Measurements from ENCODE around the gene TRIM7. TPM values are rescaled to one million over a fixed set of nuclear protein-coding genes. Genes with fewer than 3 reads are reported as not detected.

Gene TRIM7
- total and polyA plus RNA-seq, 12 donors, result 3.9 to 30.8 (median 6.0) TPM

- Histone ChIP-seq H3K4me1 (peaks cover 23 to 81% (median 72%) of the 10 kb centered on the region in 9 donors), H3K27ac (peak overlapping the region; percentile 93 to 99 (median 98)), H3K9me3 (no peaks in the 10 kb centered on the region), H3K27me3 (no peaks in the 10 kb centered on the region), H3K4me3 (peak overlapping the region; percentile 60 to 94 (median 83)), H3K36me3 (peaks cover 0 to 33% (median 16%) of the 10 kb centered on the region in 9 donors)
- intact Hi-C loops (cut with DNase I), result loop anchor here in 3 of 10 donors (1.0 to 10.0 kb wide), 4 partner anchors 54 to 431 kb away; no protein-coding TSS in a partner anchor
- DNase-seq (no peak), ATAC-seq (no peak)
- no peak for TF ChIP-seq CTCF (IDR thresholded peaks at IDR 0.05)
- WGBS, 2 donors, result 25 to 28% methylated on average over 34 of the region's 34 CpGs
Measured at GRCh38 chr5:181245427-181246275, 40.7 kb upstream of the TRIM7 start.

GRCh38 chr5:181243564-181244343 lies 38.8 kb upstream of the TRIM7 start, which contains the start of gene RACK1:
TSS of gene RACK1 (minus strand) at chr5:181243906. CDS start at chr5:181243800, 106 bp downstream.
- DNase-seq (peak; percentile 85 to 93), ATAC-seq (peak; percentile 61 to 76 (median 70))
- H3K4me1 ChIP-seq, result peaks cover 23 to 77% (median 59%) of the 10 kb centered on the region in 9 donors
- peak within 1 kb of the TSS; percentile 66 to 99 (median 96) for H3K27ac ChIP-seq
- 0% methylated on average over 50 of the region's 50 CpGs for WGBS, 2 donors
- no peaks in the 10 kb centered on the region for H3K27me3 ChIP-seq
- peaks cover 0 to 41% (median 35%) of the 10 kb centered on the region in 9 donors for H3K36me3 ChIP-seq
- no peak for TF ChIP-seq CTCF (IDR thresholded peaks at IDR 0.05)
- H3K4me3 ChIP-seq, result peak within 1 kb of the TSS; percentile 76 to 94 (median 80)
- no peaks in the 10 kb centered on the region for H3K9me3 ChIP-seq
- intact Hi-C loops (cut with DNase I), result loop anchor here in 5 of 10 donors (1.0 to 10.0 kb wide), 4 partner anchors 19 to 429 kb away; partner anchors contain the start of gene TRIM41 (in 4 of the 5)

- ATAC-seq (peak in 5 of 8 donors; percentile 0 to 6 (median 2)), DNase-seq (no peak)
- H3K27me3 ChIP-seq, result no peaks in the 10 kb centered on the region
- H3K4me1 ChIP-seq, result peaks cover 20 to 71% (median 52%) of the 10 kb centered on the region in 9 donors
- no peaks in the 10 kb centered on the region for H3K9me3 ChIP-seq
- 1% methylated on average over 25 of the region's 25 CpGs for WGBS, 2 donors
- intact Hi-C loops (cut with DNase I), result loop anchor here in 5 of 10 donors (1.0 to 10.0 kb wide), 4 partner anchors 19 to 428 kb away; partner anchors contain the start of gene TRIM41 (in 4 of the 5)
- H3K36me3 ChIP-seq, result peaks cover 2 to 48% (median 42%) of the 10 kb centered on the region in 9 donors
- TF ChIP-seq CTCF (IDR thresholded peaks at IDR 0.05), result no peak
- H3K27ac ChIP-seq, result peak overlapping the region; percentile 66 to 99 (median 96)
- H3K4me3 ChIP-seq, result peak overlapping the region; percentile 76 to 94 (median 80)
Measured at GRCh38 chr5:181243018-181243563, 38.1 kb upstream of the TRIM7 start.

Measured in heart right ventricle (tissue), 16 donors.